Fibroblast of the aortic adventitia (primary cell): ENCODE results near the gene COA7. TPM values are rescaled to one million over a fixed set of nuclear protein-coding genes. Genes with fewer than 3 reads are reported as not detected.
"Not testable (repeated sequence)": the region's sequence is repeated elsewhere in the genome, so short reads cannot be mapped to it uniquely, and the experiment has no call there.

Source experiments
- DNase-seq: peaks from one replicate; pipeline ENCODE4 v3.0.0-alpha.2; 2010; ENCODE audit warnings: low read depth
- H3K4me3 ChIP-seq: 2 replicates; pipeline ENCODE4 v1.5.1; 2011; ENCODE audit warnings: low read depth, mild to moderate bottlenecking, control low read depth, low read length, moderate library complexity
- CTCF ChIP-seq: IDR thresholded peaks from 2 replicates; pipeline ENCODE4 v1.5.1; 2011; ENCODE audit warnings: mild to moderate bottlenecking, low read length, control low read depth, inconsistent platforms; ENCODE audit not compliant: insufficient read depth
- total RNA-seq: library from RNA; depleted of rRNA; stranded (reverse); fragments of >200 nt; gene quantifications from 2 replicates; pipeline ENCODE4 v1.2.3, GENCODE V29; 2012; ENCODE audit warnings: low replicate concordance

The COA7 gene
- total RNA-seq, 1 donor: 15.7 TPM

GRCh38 chr1:52725903-52726264 is 27.7 kb upstream of the COA7 start:
- DNase-seq: no peak
- peak overlapping the region; percentile 47 for H3K4me3 ChIP-seq
- no peak for TF ChIP-seq CTCF

GRCh38 chr1:52723260-52723659 is 25.1 kb upstream of the COA7 start:
- H3K4me3 ChIP-seq: no peak overlapping the region
- no peak for TF ChIP-seq CTCF
- no peak for DNase-seq

- DNase-seq, H3K4me3 ChIP-seq: not testable (repeated sequence)
Measured at GRCh38 chr1:52715296-52715695, 17.1 kb upstream of the COA7 start.

- H3K4me3 ChIP-seq: no peak overlapping the region
- TF ChIP-seq CTCF: no peak
- no peak for DNase-seq
Measured at GRCh38 chr1:52713590-52713989, 15.4 kb upstream of the COA7 start.

GRCh38 chr1:52709016-52709415 is 10.9 kb upstream of the COA7 start:
- DNase-seq: peak; percentile 44
- TF ChIP-seq CTCF: no peak
- H3K4me3 ChIP-seq: no peak overlapping the region

- no peak for TF ChIP-seq CTCF
- DNase-seq: peak; percentile 92
- H3K4me3 ChIP-seq: no peak overlapping the region
Measured at GRCh38 chr1:52707927-52708655, 9.9 kb upstream of the COA7 start.

- DNase-seq: no peak
- no peak overlapping the region for H3K4me3 ChIP-seq
- no peak for TF ChIP-seq CTCF
Measured at GRCh38 chr1:52706941-52707926, 9.1 kb upstream of the COA7 start.
